Measurements from ENCODE around the gene STUM.

Gene STUM

DNA sequence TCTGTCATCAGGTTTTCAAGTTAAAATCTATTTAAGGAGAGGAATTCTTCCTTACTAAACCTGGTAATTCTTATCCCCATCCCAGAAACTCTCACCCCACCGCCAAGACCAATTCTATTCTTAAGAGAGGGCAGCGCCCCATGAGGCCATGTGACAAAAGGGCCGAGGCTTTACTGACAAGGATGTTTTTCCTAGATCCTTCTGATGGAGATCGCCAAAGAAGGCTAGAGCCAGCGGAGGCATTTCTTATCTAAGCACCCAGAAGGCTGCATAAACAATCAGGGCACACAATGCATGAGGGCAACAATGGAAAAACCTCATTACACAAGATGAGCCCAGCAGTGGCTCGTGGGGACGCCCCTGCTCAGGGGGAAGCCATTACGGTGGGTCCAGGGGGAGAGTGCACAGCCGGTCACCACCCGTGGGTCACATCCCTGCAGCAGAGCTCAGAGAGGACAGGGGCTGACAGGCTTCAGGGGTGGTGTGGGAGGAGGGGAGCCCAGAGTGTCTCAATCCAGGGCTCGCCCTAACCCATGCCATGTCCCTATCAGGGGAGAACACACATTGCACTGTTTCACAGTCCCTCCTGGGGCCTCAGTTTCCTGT, 101.8 kb downstream of the STUM start:
- Histone ChIP-seq H3K9ac (ENCODE audit: low read depth, low read length) (no peak overlapping the region), H3K9me3 (ENCODE audit: control insufficient read depth, insufficient read depth, low read length) (no peaks in the 10 kb centered on the region), H3K36me3 (ENCODE audit: insufficient read depth, low read length) (no peaks in the 10 kb centered on the region), H3K4me1 (ENCODE audit: insufficient read depth, low read length) (peaks cover 20% of the 10 kb centered on the region)

- Histone ChIP-seq H3K9ac (ENCODE audit: low read depth, low read length) (no peak overlapping the region), H3K4me1 (ENCODE audit: insufficient read depth, low read length) (peaks cover 28% of the 10 kb centered on the region), H3K36me3 (ENCODE audit: insufficient read depth, low read length) (no peaks in the 10 kb centered on the region), H3K9me3 (ENCODE audit: control insufficient read depth, insufficient read depth, low read length) (no peaks in the 10 kb centered on the region)
These were observed 102.6 kb downstream of the STUM start for GRCh38 chr1:226651041-226651731.

DNA sequence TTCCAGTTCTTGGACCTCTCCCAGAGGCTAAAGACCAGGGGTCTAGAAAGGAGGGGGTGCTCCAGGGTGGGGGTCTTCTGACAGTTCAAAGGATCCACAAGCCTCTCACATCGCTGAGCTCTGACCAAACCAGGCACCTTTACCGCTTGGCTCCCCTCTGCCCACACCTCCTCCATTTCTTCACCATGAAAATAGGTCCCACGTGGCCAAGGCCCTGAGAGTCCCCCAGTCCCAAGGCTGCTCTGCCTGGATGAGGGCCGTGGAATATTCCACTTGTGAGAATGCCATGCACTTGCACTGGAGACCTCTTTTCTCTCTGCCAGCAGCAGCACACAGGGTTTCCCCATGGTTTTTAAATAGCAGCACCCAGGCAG, 103.2 kb downstream of the STUM start:
- no peak overlapping the region for H3K9ac ChIP-seq (ENCODE audit: low read depth, low read length)
- no peaks in the 10 kb centered on the region for H3K9me3 ChIP-seq (ENCODE audit: control insufficient read depth, insufficient read depth, low read length)
- H3K36me3 ChIP-seq (ENCODE audit: insufficient read depth, low read length) = no peaks in the 10 kb centered on the region
- H3K4me1 ChIP-seq (ENCODE audit: insufficient read depth, low read length) = peaks cover 33% of the 10 kb centered on the region

- Histone ChIP-seq H3K9me3 (ENCODE audit: control insufficient read depth, insufficient read depth, low read length) (no peaks in the 10 kb centered on the region), H3K4me1 (ENCODE audit: insufficient read depth, low read length) (peaks cover 33% of the 10 kb centered on the region), H3K36me3 (ENCODE audit: insufficient read depth, low read length) (no peaks in the 10 kb centered on the region), H3K9ac (ENCODE audit: low read depth, low read length) (no peak overlapping the region)
These were observed 104.0 kb downstream of the STUM start for GRCh38 chr1:226652613-226653012.

- no peak overlapping the region for H3K9ac ChIP-seq (ENCODE audit: low read depth, low read length)
- H3K9me3 ChIP-seq (ENCODE audit: control insufficient read depth, insufficient read depth, low read length) = no peaks in the 10 kb centered on the region
- peaks cover 40% of the 10 kb centered on the region for H3K4me1 ChIP-seq (ENCODE audit: insufficient read depth, low read length)
- H3K36me3 ChIP-seq (ENCODE audit: insufficient read depth, low read length) = no peaks in the 10 kb centered on the region
These were observed 104.9 kb downstream of the STUM start for GRCh38 chr1:226653311-226653921.

GRCh38 chr1:226654046-226654667, 105.6 kb downstream of the STUM start:
- Histone ChIP-seq H3K4me1 (ENCODE audit: insufficient read depth, low read length) (peaks cover 43% of the 10 kb centered on the region), H3K9me3 (ENCODE audit: control insufficient read depth, insufficient read depth, low read length) (no peaks in the 10 kb centered on the region), H3K36me3 (ENCODE audit: insufficient read depth, low read length) (no peaks in the 10 kb centered on the region), H3K9ac (ENCODE audit: low read depth, low read length) (no peak overlapping the region)

DNA sequence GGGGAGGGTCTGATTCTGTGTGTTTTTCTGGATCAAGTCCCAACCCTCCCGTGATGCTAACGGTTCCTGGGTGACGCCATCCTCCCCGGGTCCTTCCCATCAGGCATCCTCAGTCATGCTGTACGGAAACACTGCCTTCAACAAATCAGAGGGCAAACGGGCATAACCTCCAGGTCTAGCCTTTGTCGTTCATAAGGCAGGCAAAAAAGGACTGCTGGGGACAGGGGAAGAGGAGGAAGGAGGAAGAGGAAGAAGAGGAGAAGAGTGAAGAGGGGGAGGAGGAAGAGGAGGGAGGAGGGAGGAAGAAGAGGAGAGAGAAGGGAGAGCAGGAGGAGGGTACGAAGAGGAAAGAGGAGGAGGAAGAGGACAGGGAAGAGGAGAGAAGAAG, 106.1 kb downstream of the STUM start:
- no peak overlapping the region for H3K9ac ChIP-seq (ENCODE audit: low read depth, low read length)
- H3K9me3 ChIP-seq (ENCODE audit: control insufficient read depth, insufficient read depth, low read length) = no peaks in the 10 kb centered on the region
- H3K36me3 ChIP-seq (ENCODE audit: insufficient read depth, low read length) = no peaks in the 10 kb centered on the region
- H3K4me1 ChIP-seq (ENCODE audit: insufficient read depth, low read length) = peaks cover 43% of the 10 kb centered on the region

DNA sequence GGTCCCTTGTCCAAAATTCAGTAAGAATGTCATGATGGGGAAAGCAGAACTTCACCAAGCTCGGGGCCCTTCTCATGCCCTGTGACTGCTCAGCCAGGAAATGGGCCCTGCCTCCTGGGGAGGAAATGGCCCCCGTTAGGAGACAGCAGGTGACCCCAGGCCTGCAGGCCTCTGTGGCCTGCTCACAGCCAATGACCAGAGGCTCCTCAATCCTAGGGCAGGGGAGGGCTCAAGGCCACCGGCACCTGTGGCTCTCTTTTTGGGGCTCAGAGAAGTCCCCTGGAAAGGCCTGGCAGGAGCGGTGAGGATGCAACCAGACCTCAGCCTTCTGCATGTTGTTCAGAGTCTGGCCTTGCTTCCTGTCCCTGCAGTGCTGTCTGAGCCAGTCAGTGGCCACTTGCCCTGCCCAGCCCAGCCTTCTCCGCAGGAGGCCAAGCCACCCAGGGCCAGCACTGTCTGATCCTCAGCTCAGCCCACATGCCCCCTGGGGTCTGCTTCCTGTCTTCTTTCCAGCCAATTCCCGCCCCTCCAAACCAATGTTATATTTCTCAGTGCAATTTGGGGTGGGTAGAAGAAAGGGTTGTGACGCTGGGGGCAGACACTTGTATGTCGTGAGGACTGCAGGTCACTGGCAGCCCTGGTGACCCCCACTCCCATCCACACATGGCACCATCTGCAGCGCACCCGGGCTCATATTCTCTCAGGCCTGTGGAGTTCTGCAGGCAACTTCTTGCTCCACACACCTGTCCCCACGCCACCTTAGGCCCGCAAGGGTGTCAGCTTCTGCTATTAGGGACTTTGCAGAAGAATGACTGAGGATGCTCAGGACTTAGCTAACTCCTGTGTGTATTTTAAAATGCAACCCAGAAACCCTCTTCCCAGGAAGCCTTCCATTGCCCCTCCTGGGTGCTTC, 106.9 kb downstream of the STUM start:
- Histone ChIP-seq H3K4me1 (ENCODE audit: insufficient read depth, low read length) (peaks cover 45% of the 10 kb centered on the region), H3K9ac (ENCODE audit: low read depth, low read length) (no peak overlapping the region), H3K36me3 (ENCODE audit: insufficient read depth, low read length) (no peaks in the 10 kb centered on the region), H3K9me3 (ENCODE audit: control insufficient read depth, insufficient read depth, low read length) (no peaks in the 10 kb centered on the region)

GRCh38 chr1:226656201-226656600, 107.6 kb downstream of the STUM start:
- Histone ChIP-seq H3K9me3 (ENCODE audit: control insufficient read depth, insufficient read depth, low read length) (no peaks in the 10 kb centered on the region), H3K9ac (ENCODE audit: low read depth, low read length) (no peak overlapping the region), H3K36me3 (ENCODE audit: insufficient read depth, low read length) (no peaks in the 10 kb centered on the region), H3K4me1 (ENCODE audit: insufficient read depth, low read length) (peaks cover 48% of the 10 kb centered on the region)

DNA sequence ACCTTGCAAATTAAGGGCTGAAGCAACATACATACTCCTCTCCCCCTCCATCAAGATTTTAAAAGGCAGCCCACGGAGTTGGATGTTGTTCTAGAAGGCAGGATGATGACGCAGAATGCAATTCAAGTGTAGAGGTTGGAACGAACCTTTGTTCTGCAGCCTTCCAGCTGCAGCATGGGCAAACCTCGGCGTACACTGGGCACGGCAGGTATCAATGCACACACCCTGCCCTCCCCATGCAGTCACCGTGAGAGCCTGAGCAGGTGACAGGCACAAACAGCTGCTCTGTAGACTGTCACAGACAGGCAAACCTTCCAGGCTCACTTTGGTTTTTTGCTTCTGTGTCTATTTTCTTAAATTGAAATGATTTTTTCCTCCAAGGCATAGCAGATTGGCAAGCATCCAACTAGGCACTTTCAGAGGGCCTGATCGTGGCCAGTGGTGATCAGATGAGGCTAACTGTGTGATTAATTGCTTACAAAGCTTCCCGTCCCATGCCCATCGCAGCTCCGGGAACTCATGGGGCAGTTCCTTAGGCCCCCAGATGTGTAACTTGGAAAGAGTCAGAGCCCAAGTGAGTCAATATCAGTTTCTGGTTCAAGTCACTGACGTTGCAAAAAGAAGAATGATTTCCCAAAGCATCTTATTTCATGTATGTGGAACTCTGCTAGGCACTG, 108.2 kb downstream of the STUM start:
- no peaks in the 10 kb centered on the region for H3K36me3 ChIP-seq (ENCODE audit: insufficient read depth, low read length)
- no peaks in the 10 kb centered on the region for H3K9me3 ChIP-seq (ENCODE audit: control insufficient read depth, insufficient read depth, low read length)
- no peak overlapping the region for H3K9ac ChIP-seq (ENCODE audit: low read depth, low read length)
- peaks cover 49% of the 10 kb centered on the region for H3K4me1 ChIP-seq (ENCODE audit: insufficient read depth, low read length)

DNA sequence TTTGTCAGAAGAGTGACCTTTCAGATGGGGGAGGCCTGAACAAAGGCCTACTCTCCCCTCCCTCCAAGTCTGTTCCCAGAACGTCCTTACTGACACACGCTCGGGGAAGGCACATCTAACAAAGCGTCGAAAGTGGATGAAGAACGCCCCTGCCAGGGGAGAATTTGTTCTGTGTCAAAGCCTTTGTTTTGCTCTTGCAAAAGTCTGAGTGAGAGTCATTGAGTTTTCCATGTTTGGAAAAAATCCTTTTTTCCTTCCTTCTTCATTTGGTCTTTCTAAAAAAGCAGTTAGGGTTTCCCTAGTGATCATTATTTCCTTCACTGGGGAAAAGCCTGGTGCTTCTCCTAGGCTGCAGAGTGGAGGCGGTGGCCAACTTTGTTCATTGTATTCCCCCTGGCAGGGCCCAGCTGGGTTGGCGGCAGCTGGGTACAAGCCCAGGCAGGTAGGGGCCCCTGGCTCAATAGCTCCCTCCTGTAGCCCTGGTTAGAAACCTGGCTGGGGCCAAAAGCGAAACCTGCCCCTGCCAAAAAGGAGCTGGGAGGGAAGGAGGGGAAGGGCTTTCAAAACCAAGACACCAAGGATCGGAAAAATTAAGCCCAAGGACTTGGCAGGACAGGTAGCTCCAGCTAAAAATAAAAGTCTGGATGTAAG, 109.5 kb downstream of the STUM start:
- Histone ChIP-seq H3K9me3 (ENCODE audit: control insufficient read depth, insufficient read depth, low read length) (no peaks in the 10 kb centered on the region), H3K4me1 (ENCODE audit: insufficient read depth, low read length) (peaks cover 62% of the 10 kb centered on the region), H3K36me3 (ENCODE audit: insufficient read depth, low read length) (no peaks in the 10 kb centered on the region), H3K9ac (ENCODE audit: low read depth, low read length) (no peak overlapping the region)

DNA sequence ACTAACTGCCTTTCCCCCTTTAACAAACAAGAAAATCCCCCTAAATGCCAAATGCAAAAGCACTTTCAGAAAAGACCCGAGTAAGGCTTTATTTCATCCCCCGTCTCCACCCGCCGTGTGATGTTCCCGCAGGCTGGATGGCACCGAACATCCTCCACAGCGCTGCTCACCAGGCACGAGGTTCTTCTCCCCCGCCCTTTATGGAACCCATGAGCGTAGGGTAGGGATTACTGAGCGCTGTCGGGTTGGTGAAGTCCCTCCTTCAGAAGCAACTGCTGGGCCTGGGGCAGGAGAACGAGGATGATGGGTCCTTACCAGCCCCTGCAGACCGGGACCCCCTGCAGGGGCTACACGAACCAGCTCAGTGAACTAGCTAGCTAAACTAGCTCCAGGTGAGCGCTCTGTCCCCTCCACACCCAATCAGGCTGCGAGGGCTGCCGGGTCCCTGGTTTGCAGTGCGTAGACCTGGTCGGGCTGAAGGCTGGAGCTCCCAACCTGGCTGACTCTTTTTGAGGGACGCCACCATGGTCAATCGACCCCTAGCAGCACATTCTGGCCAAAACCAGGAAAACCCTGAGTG, 110.1 kb downstream of the STUM start:
- no peak overlapping the region for H3K9ac ChIP-seq (ENCODE audit: low read depth, low read length)
- H3K36me3 ChIP-seq (ENCODE audit: insufficient read depth, low read length) = no peaks in the 10 kb centered on the region
- peaks cover 59% of the 10 kb centered on the region for H3K4me1 ChIP-seq (ENCODE audit: insufficient read depth, low read length)
- H3K9me3 ChIP-seq (ENCODE audit: control insufficient read depth, insufficient read depth, low read length) = no peaks in the 10 kb centered on the region
